IPS-NIHi7 (cell line): ENCODE measurements around the gene CD3D.
"Not testable (repeated sequence)": the region's sequence is repeated elsewhere in the genome, so short reads cannot be mapped to it uniquely, and the experiment has no call there.

ENCODE experiments used
- DNase-seq: peaks from one replicate; pipeline ENCODE4 v3.0.0; 2012; ENCODE audit warnings: mixed read lengths; ENCODE audit errors: extremely low spot score

Gene CD3D

DNA sequence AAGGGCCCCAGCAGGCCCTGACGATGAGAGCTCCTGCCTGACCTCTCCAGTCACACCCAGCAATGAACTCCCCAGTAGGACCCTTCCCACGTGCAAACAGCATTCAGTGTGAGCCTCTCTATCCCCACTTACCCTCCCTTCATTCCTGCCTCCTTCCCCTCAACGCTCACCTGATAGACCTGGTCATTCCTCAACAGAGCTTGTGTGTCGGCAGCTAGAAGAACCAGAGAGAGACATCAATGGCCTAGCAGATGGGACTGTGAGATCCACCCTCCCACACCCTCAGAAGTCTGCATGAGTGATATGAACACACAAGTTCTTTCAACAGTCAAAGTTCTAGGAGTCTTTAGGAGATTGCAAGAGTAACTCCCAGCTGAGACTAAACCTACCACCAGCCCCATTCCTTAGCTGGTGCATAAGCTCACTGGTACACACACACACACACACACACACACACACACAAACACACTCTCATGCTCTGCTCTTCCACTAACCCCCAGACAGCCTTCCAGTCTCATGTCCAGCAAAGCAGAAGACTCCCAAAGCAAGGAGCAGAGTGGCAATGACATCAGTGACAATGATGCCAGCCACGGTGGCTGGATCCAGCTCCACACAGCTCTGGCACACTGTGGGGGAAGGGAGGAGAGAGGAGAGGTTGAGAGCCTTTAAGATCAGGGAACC, 3.1 kb downstream of the CD3D start:
- no peak for DNase-seq

DNA sequence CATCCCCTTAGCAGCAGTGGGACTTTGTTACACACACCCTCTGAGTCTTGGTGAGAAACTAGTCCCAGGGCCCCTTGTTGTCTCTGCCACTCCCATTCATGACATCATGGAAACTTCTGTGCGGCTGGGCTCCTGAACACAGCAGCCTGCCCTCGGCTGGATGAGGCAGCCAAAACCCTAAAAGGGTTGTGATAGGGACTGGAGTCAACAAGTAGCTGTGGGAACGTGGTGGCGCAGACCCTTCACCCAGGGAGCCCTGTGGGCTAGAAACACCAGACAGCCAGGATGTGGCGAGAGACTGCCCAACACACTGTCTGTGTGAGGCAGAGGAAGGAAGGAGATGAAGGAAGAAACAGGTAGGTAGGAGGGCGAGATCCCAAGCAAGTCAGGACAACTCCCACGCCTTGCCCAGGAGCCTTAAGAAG, 3.9 kb downstream of the CD3D start:
- DNase-seq: no peak

GRCh38 chr11:118334745-118335144, 7.8 kb downstream of the CD3D start:
- DNase-seq: no peak

GRCh38 chr11:118328745-118329144, 13.8 kb downstream of the CD3D start:
- no peak for DNase-seq

- DNase-seq: no peak
Measured at GRCh38 chr11:118325283-118325682, 17.2 kb downstream of the CD3D start.

DNA sequence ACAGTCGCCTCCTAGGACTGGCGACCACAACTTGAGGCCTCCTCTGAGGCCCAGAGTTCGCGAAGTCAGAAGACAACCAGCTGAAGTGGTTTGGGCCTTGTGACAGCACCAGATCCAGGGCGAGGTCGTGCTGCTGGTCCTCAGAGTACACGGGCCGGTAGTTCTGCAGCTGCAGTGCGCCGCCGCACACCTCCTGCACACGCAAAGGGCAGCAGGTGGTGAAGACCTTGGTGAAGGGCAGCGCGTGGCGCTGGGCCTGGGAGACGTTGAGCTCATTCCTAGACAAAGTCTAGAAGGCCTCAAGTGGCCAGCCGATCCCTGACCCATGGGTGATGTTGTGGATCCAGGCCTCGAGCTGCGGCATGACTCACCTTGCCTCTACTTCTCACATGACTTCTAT, 19.8 kb downstream of the CD3D start:
- DNase-seq: no peak

DNA sequence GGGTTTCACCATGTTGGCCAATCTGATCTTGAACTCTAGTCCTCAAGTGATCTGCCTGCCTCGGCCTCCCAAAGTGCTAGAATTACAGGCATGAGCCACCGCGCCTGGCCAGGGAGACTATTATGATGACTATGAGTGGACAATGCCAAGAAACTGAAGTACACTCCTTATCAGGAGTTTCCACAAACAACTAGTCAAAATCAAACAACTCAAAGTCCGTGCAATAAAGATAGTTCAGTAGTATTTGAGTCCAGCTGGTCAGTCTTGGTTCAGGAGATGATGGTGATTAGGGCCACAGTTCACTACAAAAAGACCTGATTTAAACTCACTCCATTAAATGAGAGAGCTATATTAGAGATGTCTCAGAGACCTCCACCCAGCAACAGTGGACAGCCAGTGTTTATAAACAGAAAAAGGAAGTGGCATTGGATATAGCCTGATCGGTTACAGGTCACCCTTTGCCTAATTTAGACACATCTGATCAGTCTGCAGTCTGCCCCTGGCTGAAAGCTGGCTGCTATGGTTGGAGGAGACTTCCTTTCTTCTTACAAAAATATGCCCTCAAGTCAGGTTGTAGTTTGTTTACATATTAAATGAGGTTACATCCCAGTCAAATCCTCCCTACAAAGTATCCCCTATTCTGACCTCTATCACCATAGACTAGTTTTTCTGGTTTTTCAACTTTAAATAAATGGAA, 21.0 kb downstream of the CD3D start:
- no peak for DNase-seq

DNA sequence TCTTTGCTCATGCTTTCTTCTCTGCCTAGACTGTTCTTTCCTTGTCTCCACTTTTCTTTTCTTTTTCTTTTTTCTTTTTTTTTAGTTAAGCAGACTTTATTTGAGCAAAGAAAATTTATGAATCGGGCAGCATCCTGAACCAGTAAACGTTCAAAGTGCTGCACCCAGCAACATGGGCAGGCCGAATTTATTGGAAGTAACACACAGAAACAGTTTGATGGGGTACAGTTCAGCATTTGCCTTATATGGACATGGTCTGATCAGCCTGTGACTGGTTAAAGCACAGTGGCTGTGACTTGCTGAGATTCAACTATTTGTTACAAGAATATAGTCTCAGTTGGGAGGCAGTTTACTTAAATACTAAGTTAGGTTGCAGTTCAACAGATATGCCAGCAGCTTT, 22.0 kb downstream of the CD3D start:
- DNase-seq: no peak

GRCh38 chr11:118319337-118319707, 23.2 kb downstream of the CD3D start:
- no peak for DNase-seq

GRCh38 chr11:118318581-118319336, 23.7 kb downstream of the CD3D start:
- DNase-seq: no peak

GRCh38 chr11:118318124-118318523, 24.4 kb downstream of the CD3D start:
- DNase-seq: no peak

DNA sequence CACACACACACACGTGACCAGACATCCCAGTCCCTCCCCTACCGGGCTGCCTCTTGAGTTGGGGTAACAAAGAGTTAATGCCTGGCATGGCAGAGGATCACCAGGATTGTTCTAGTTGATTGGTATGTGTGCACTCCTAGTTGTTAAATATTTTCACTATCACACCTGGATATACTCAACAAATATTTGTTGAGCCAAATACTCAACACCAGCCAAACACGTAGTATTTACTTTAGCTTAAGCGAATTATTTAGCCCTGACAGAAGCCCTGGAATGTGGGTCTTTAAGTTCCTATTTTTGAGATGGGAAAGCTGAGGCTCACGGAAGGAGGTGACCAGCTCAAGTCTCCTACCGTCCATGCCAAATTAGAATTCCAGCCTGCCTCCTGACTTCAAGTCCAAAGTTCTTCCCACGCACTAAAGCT, 27.5 kb downstream of the CD3D start:
- DNase-seq: no peak

DNA sequence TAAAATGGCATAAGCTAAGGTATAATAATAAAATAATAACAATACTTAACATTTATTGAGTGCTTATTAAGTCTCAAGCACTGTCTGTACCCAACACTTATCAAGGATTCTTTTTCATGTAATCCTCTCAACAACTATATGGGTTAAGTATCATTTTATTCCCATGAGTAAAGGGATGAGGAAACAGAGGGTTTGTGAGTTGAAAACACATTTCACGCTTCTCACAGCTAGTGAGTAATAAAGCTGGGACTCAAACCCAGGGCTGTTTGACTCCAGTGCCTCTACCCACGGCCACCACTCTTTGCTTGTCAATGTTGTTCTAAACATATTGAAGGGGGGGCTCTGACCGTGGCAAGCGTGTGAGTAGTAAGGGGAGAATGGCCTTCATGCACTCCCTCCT, 29.3 kb downstream of the CD3D start:
- DNase-seq: no peak

GRCh38 chr11:118312328-118312727, 30.2 kb downstream of the CD3D start:
- no peak for DNase-seq

- no peak for DNase-seq
Measured at GRCh38 chr11:118311518-118311917, 31.0 kb downstream of the CD3D start.

DNA sequence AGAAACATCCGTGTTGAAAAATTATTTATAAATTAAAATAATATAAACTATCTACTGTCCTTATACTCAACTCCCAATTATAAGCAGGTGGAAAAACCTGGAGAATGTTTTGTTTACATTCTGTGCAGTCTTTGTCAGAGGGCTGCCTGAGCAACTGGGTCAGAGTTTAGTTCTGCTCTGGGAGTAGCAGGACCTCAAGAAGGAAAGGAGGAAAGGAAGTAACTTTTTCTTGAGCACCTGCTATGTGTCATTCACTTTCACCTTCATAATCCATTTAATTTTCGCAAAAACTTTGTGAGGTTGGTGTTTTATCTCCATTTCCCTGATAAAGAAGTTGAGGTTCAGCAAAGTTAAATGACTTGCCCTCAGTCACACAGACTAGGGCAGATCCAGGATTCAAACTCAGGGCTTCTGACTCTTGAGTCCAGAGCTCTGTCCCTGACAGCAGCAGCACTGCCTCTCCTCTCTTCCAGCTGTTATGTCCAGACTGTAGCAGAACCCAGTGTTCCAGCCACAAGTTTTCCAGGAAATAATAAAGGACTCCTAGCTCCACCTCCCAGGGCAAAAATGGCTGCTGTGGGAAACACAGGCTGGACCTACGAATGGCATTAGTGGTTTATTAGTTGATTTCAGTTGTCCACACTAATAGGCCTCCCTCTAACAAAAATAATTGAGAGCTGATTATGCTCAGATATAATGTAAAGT, 31.6 kb downstream of the CD3D start:
- no peak for DNase-seq

DNA sequence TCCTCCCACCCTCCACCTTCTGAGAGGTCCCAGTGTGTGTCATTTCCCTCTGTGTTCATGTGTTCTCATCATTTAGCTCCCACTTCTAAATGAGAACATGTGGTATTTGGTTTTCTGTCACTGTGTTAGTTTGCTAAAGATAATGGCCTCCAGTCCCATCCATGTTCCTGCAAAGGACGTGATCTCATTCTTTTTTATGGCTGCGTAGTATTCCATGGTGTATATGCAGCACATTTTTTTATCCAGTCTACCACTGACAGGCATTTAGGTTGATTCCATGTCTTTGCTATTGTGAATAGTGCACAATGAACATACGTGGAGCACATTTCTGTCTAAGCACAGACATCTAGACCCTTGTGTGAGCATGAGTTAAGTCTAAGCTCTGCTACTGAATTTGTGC, 32.2 kb downstream of the CD3D start:
- no peak for DNase-seq

GRCh38 chr11:118308995-118309528, 33.4 kb downstream of the CD3D start:
- not testable (repeated sequence) for DNase-seq

GRCh38 chr11:118306556-118306955, 35.9 kb downstream of the CD3D start:
- DNase-seq: no peak

GRCh38 chr11:118305726-118306125, 36.8 kb downstream of the CD3D start:
- DNase-seq: no peak

DNA sequence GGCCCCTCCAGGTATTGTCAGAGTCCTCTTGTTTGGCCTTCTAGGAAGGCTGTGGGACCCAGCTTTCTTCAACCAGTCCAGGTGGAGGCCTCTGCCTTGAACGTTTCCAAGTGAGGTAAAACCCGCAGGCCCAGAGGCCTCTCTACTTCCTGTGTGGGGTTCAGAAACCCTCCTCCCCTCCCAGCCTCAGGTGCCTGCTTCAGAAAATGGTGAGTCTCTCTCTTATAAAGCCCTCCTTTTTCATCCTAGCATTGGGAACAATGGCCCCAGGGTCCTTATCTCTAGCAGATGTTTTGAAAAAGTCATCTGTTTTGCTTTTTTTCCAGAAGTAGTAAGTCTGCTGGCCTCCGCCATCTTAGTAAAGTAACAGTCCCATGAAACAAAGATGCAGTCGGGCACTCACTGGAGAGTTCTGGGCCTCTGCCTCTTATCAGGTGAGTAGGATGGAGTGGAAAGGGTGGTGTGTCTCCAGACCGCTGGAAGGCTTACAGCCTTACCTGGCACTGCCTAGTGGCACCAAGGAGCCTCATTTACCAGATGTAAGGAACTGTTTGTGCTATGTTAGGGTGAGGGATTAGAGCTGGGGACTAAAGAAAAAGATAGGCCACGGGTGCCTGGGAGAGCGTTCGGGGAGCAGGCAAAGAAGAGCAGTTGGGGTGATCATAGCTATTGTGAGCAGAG, 37.8 kb downstream of the CD3D start, which contains the start of gene CD3E:
CD3E (plus strand) TSS at position 163 of the 681 bp plus-strand sequence; CDS start at position 386, 223 bp downstream.
- no peak for DNase-seq
